GM23248 (cell line): ENCODE measurements around the gene CLEC4F.

Experiments
- EZH2 ChIP-seq: fragments of 200-600 bp; sonication (generic); IDR thresholded peaks from 2 replicates; pipeline ENCODE4 v1.6.1; 2018; ENCODE audit warnings: antibody characterized with exemption, mild to moderate bottlenecking; ENCODE audit not compliant: insufficient read depth, poor library complexity, severe bottlenecking
- EZH2phosphoT487 ChIP-seq: fragments of 200-600 bp; sonication (generic); IDR thresholded peaks from 2 replicates; pipeline ENCODE4 v1.6.1; 2018; ENCODE audit warnings: antibody characterized with exemption, moderate library complexity, mild to moderate bottlenecking, low read depth; ENCODE audit not compliant: insufficient read depth

- TF ChIP-seq EZH2phosphoT487 (0 out of 2 replicates have a peak, but pooled peaks have one; percentile 29), EZH2 (peak; percentile 45)
Measured at GRCh38 chr2:70790136-70790828, 30.1 kb downstream of the CLEC4F start, which contains the start of gene FIGLA.
